ENCODE results near the gene ARL13A. TPM values are rescaled to one million over a fixed set of nuclear protein-coding genes. Genes with fewer than 3 reads are reported as not detected.

ARL13A gene
- total and polyA plus RNA-seq, 2 experiments from 2014 or later = not detected

GRCh38 chrX:100944601-100945000 lies 24.9 kb upstream of the ARL13A start:
- Histone ChIP-seq H4K20me1 (ENCODE audit: insufficient read depth) (no peaks in the 10 kb centered on the region), H3K36me3 (ENCODE audit: low read depth) (no peaks in the 10 kb centered on the region), H2AFZ (no peak overlapping the region), H3K27ac (no peak overlapping the region), H3K79me2 (ENCODE audit: insufficient read depth) (no peaks in the 10 kb centered on the region), H3K4me2 (ENCODE audit: unreplicated experiment) (no peak overlapping the region), H3K9me2 (ENCODE audit: insufficient read depth) (no peaks in the 10 kb centered on the region), H3K4me1 (ENCODE audit: insufficient read depth) (no peaks in the 10 kb centered on the region), H3K9ac (no peak overlapping the region), H3K27me3 (replicated peaks; ENCODE audit: insufficient read depth) (no peaks in the 10 kb centered on the region), H3F3A (ENCODE audit: insufficient read depth) (no peaks in the 10 kb centered on the region), H3K4me3 (no peak overlapping the region), H3K9me3 (ENCODE audit: low read depth) (no peaks in the 10 kb centered on the region)
- DNase-seq = no peak
- TF ChIP-seq EZH2phosphoT487 (IDR thresholded peaks at IDR 0.05; ENCODE audit: insufficient read depth, low read depth) (no peak), EZH2 (IDR thresholded peaks at IDR 0.05; ENCODE audit: insufficient read depth, poor library complexity, severe bottlenecking) (no peak)
- in situ Hi-C loops (cut with MboI) = no loop called here
- WGBS, 2 experiments (ENCODE audit: low coverage in 1 of 2, low lambda C conversion rate in 2 of 2, missing lambda C conversion rate in 2 of 2) = 88 to 97% methylated on average over 3 of the region's 3 CpGs

DNA sequence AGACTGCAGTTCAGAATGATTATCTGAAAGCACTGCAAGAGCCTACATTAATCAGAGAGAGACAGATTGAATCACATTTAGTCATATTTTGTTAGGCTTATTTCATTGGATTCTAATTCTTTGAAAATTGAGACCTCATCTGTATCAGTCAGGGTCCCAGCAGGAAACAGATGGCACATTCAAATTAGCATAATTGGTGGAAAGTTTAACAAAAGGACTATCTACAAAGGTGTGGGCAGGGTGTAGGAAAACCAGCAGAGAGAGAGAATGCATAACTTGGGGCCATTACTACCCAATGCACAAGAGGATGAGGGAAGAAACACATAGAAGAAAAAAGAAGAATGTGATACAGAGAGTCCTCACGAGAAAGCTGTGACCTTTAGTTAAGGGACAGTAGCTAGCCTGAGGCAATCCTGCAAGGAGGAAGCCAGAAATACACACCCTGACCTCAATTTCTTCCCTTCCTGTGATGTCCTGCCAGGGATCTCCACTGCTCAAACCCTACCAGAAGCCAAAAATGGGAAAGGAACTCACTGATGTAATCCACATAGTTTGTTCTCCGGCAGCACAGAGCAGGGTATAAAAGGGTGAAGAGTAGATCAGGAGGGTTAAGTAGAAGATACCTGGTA lies 23.1 kb upstream of the ARL13A start:
- Histone ChIP-seq H3K27ac (no peak overlapping the region), H3K9me2 (ENCODE audit: insufficient read depth) (no peaks in the 10 kb centered on the region), H2AFZ (no peak overlapping the region), H3K9ac (no peak overlapping the region), H3K79me2 (ENCODE audit: insufficient read depth) (no peaks in the 10 kb centered on the region), H3K27me3 (replicated peaks; ENCODE audit: insufficient read depth) (no peaks in the 10 kb centered on the region), H3K4me1 (ENCODE audit: insufficient read depth) (no peaks in the 10 kb centered on the region), H4K20me1 (ENCODE audit: insufficient read depth) (no peaks in the 10 kb centered on the region), H3K36me3 (ENCODE audit: low read depth) (no peaks in the 10 kb centered on the region), H3K4me3 (no peak overlapping the region), H3K4me2 (ENCODE audit: unreplicated experiment) (no peak overlapping the region), H3F3A (ENCODE audit: insufficient read depth) (no peaks in the 10 kb centered on the region), H3K9me3 (ENCODE audit: low read depth) (no peaks in the 10 kb centered on the region)
- DNase-seq = peak; percentile 10
- TF ChIP-seq EZH2phosphoT487 (IDR thresholded peaks at IDR 0.05; ENCODE audit: insufficient read depth, low read depth) = no peak
- TF ChIP-seq EZH2 (IDR thresholded peaks at IDR 0.05; ENCODE audit: insufficient read depth, poor library complexity, severe bottlenecking) = no peak
- in situ Hi-C loops (cut with MboI) = no loop called here
- 42 to 47% methylated on average over 2 of the region's 2 CpGs for WGBS, 2 experiments (ENCODE audit: low coverage in 1 of 2, low lambda C conversion rate in 2 of 2, missing lambda C conversion rate in 2 of 2)

- no peaks in the 10 kb centered on the region for H4K20me1 ChIP-seq (ENCODE audit: insufficient read depth)
- TF ChIP-seq EZH2 (IDR thresholded peaks at IDR 0.05; ENCODE audit: insufficient read depth, poor library complexity, severe bottlenecking) (no peak), EZH2phosphoT487 (IDR thresholded peaks at IDR 0.05; ENCODE audit: insufficient read depth, low read depth) (no peak)
- H3K4me1 ChIP-seq (ENCODE audit: insufficient read depth) = no peaks in the 10 kb centered on the region
- 86 to 88% methylated on average over 1 of the region's 1 CpG for WGBS, 2 experiments (ENCODE audit: low coverage in 1 of 2, low lambda C conversion rate in 2 of 2, missing lambda C conversion rate in 2 of 2)
- H3F3A ChIP-seq (ENCODE audit: insufficient read depth) = no peaks in the 10 kb centered on the region
- H3K27ac ChIP-seq = no peak overlapping the region
- H3K9ac ChIP-seq = no peak overlapping the region
- in situ Hi-C loops (cut with MboI) = no loop called here
- no peak for DNase-seq
- no peak overlapping the region for H3K4me2 ChIP-seq (ENCODE audit: unreplicated experiment)
- no peaks in the 10 kb centered on the region for H3K36me3 ChIP-seq (ENCODE audit: low read depth)
- no peaks in the 10 kb centered on the region for H3K9me3 ChIP-seq (ENCODE audit: low read depth)
- no peaks in the 10 kb centered on the region for H3K79me2 ChIP-seq (ENCODE audit: insufficient read depth)
- no peak overlapping the region for H3K4me3 ChIP-seq
- H3K27me3 ChIP-seq (replicated peaks; ENCODE audit: insufficient read depth) = no peaks in the 10 kb centered on the region
- H3K9me2 ChIP-seq (ENCODE audit: insufficient read depth) = no peaks in the 10 kb centered on the region
- H2AFZ ChIP-seq = no peak overlapping the region
These were observed 21.0 kb upstream of the ARL13A start for GRCh38 chrX:100948557-100948956.

DNA sequence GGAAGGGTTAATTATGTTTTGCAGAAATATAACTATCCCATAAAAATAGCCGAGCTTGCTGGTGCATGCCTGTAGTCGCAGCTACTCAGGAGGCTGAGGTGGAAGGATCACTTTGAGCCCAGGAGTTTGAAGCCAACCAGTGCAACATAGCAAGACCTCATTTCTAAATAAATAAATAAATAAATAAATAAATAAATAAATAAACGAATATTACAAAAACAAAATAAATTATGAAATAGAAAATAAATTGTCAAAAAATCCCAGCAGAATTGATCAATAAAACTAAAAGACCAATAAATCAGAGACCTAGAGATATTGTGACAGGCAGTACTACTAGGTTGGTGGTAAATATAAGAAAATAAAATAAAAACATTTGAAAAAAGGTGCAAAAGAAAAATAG lies 6.7 kb upstream of the ARL13A start:
- 60 to 67% methylated on average over 3 of the region's 3 CpGs for WGBS, 2 experiments (ENCODE audit: low coverage in 1 of 2, low lambda C conversion rate in 2 of 2, missing lambda C conversion rate in 2 of 2)
- in situ Hi-C loops (cut with MboI) = no loop called here

GRCh38 chrX:100964362-100964761 lies 5.1 kb upstream of the ARL13A start:
- no peaks in the 10 kb centered on the region for H3K4me1 ChIP-seq (ENCODE audit: insufficient read depth)
- H3K36me3 ChIP-seq (ENCODE audit: low read depth) = no peaks in the 10 kb centered on the region
- no peaks in the 10 kb centered on the region for H4K20me1 ChIP-seq (ENCODE audit: insufficient read depth)
- no peaks in the 10 kb centered on the region for H3K27me3 ChIP-seq (replicated peaks; ENCODE audit: insufficient read depth)
- H3K9me3 ChIP-seq (ENCODE audit: low read depth) = no peaks in the 10 kb centered on the region
- in situ Hi-C loops (cut with MboI) = no loop called here
- no peaks in the 10 kb centered on the region for H3K79me2 ChIP-seq (ENCODE audit: insufficient read depth)
- no peaks in the 10 kb centered on the region for H3K9me2 ChIP-seq (ENCODE audit: insufficient read depth)
- no peak overlapping the region for H3K9ac ChIP-seq
- no peak overlapping the region for H3K4me3 ChIP-seq
- no peak overlapping the region for H2AFZ ChIP-seq
- no peaks in the 10 kb centered on the region for H3F3A ChIP-seq (ENCODE audit: insufficient read depth)
- H3K4me2 ChIP-seq (ENCODE audit: unreplicated experiment) = no peak overlapping the region
- no peak overlapping the region for H3K27ac ChIP-seq
- TF ChIP-seq EZH2phosphoT487 (IDR thresholded peaks at IDR 0.05; ENCODE audit: insufficient read depth, low read depth) = no peak
- no peak for TF ChIP-seq EZH2 (IDR thresholded peaks at IDR 0.05; ENCODE audit: insufficient read depth, poor library complexity, severe bottlenecking)
- DNase-seq = no peak

More for the DNA sequence above, 6.7 kb upstream of the ARL13A start:
- Histone ChIP-seq H3K4me2 (ENCODE audit: unreplicated experiment) (no peak overlapping the region), H3K27ac (no peak overlapping the region), H3K79me2 (ENCODE audit: insufficient read depth) (no peaks in the 10 kb centered on the region), H3F3A (ENCODE audit: insufficient read depth) (no peaks in the 10 kb centered on the region), H3K27me3 (replicated peaks; ENCODE audit: insufficient read depth) (no peaks in the 10 kb centered on the region), H3K9me3 (ENCODE audit: low read depth) (no peaks in the 10 kb centered on the region), H4K20me1 (ENCODE audit: insufficient read depth) (no peaks in the 10 kb centered on the region), H3K4me3 (no peak overlapping the region), H3K36me3 (ENCODE audit: low read depth) (no peaks in the 10 kb centered on the region), H3K4me1 (ENCODE audit: insufficient read depth) (no peaks in the 10 kb centered on the region), H3K9me2 (ENCODE audit: insufficient read depth) (no peaks in the 10 kb centered on the region), H3K9ac (no peak overlapping the region), H2AFZ (no peak overlapping the region)
- no peak for DNase-seq
- TF ChIP-seq EZH2 (IDR thresholded peaks at IDR 0.05; ENCODE audit: insufficient read depth, poor library complexity, severe bottlenecking) (no peak), EZH2phosphoT487 (IDR thresholded peaks at IDR 0.05; ENCODE audit: insufficient read depth, low read depth) (no peak)
